ENCODE measurements around the gene PIGO. TPM values are rescaled to one million over a fixed set of nuclear protein-coding genes. Genes with fewer than 3 reads are reported as not detected.

PIGO gene
- total and polyA plus RNA-seq, 2 experiments from 2014 or later = 22.1 to 41.4 TPM

GRCh38 chr9:35048511-35048910, 47.9 kb downstream of the PIGO start:
- no peak for DNase-seq (ENCODE audit: low spot score)
- no peaks in the 10 kb centered on the region for H3K4me1 ChIP-seq (ENCODE audit: insufficient read depth)
- H3K27me3 ChIP-seq = no peaks in the 10 kb centered on the region
- H4K20me1 ChIP-seq (ENCODE audit: insufficient read depth, poor library complexity, severe bottlenecking) = no peaks in the 10 kb centered on the region
- H3K79me2 ChIP-seq = no peaks in the 10 kb centered on the region
- H3K4me2 ChIP-seq = no peak overlapping the region
- H3K4me3 ChIP-seq = no peak overlapping the region
- no peak overlapping the region for H3K27ac ChIP-seq
- whole genome bisulfite sequencing (ENCODE audit: low lambda C conversion rate, missing lambda C conversion rate) = 95% methylated on average over 6 of the region's 6 CpGs
- H3K36me3 ChIP-seq (replicated peaks; ENCODE audit: insufficient read depth, low read depth) = peaks cover 4% of the 10 kb centered on the region
- TF ChIP-seq CTCF (IDR thresholded peaks at IDR 0.05; ENCODE audit: poor library complexity) = no peak
- no peak for TF ChIP-seq EZH2 (IDR thresholded peaks at IDR 0.05; ENCODE audit: borderline replicate concordance)
- no peak for TF ChIP-seq EZH2phosphoT487 (IDR thresholded peaks at IDR 0.05; ENCODE audit: low read depth, severe bottlenecking, unreplicated experiment)
- no peak overlapping the region for H2AFZ ChIP-seq
- H3K9me2 ChIP-seq (replicated peaks; ENCODE audit: insufficient read depth) = no peaks in the 10 kb centered on the region
- H3K9me3 ChIP-seq (ENCODE audit: low read depth) = no peaks in the 10 kb centered on the region

- H3K4me1 ChIP-seq (ENCODE audit: insufficient read depth) = no peaks in the 10 kb centered on the region
- H3K4me3 ChIP-seq = no peak overlapping the region
- H4K20me1 ChIP-seq (ENCODE audit: insufficient read depth, poor library complexity, severe bottlenecking) = no peaks in the 10 kb centered on the region
- 81% methylated on average over 3 of the region's 3 CpGs for WGBS (ENCODE audit: low lambda C conversion rate, missing lambda C conversion rate)
- H3K36me3 ChIP-seq (replicated peaks; ENCODE audit: insufficient read depth, low read depth) = peaks cover 4% of the 10 kb centered on the region
- no peak overlapping the region for H2AFZ ChIP-seq
- H3K4me2 ChIP-seq = no peak overlapping the region
- H3K79me2 ChIP-seq = no peaks in the 10 kb centered on the region
- DNase-seq (ENCODE audit: low spot score) = no peak
- TF ChIP-seq EZH2phosphoT487 (IDR thresholded peaks at IDR 0.05; ENCODE audit: low read depth, severe bottlenecking, unreplicated experiment) (no peak), CTCF (IDR thresholded peaks at IDR 0.05; ENCODE audit: poor library complexity) (no peak), EZH2 (IDR thresholded peaks at IDR 0.05; ENCODE audit: borderline replicate concordance) (no peak)
- H3K9me3 ChIP-seq (ENCODE audit: low read depth) = no peaks in the 10 kb centered on the region
- no peaks in the 10 kb centered on the region for H3K9me2 ChIP-seq (replicated peaks; ENCODE audit: insufficient read depth)
- H3K27me3 ChIP-seq = no peaks in the 10 kb centered on the region
- H3K27ac ChIP-seq = no peak overlapping the region
Measured at GRCh38 chr9:35044071-35044470, 52.3 kb downstream of the PIGO start.

GRCh38 chr9:35042891-35043545, 53.4 kb downstream of the PIGO start:
- WGBS (ENCODE audit: low lambda C conversion rate, missing lambda C conversion rate) = 97% methylated on average over 6 of the region's 6 CpGs
- no peaks in the 10 kb centered on the region for H3K9me2 ChIP-seq (replicated peaks; ENCODE audit: insufficient read depth)
- no peak overlapping the region for H3K4me3 ChIP-seq
- TF ChIP-seq CTCF (IDR thresholded peaks at IDR 0.05; ENCODE audit: poor library complexity) (no peak), EZH2 (IDR thresholded peaks at IDR 0.05; ENCODE audit: borderline replicate concordance) (no peak), EZH2phosphoT487 (IDR thresholded peaks at IDR 0.05; ENCODE audit: low read depth, severe bottlenecking, unreplicated experiment) (no peak)
- H4K20me1 ChIP-seq (ENCODE audit: insufficient read depth, poor library complexity, severe bottlenecking) = no peaks in the 10 kb centered on the region
- no peak overlapping the region for H2AFZ ChIP-seq
- no peaks in the 10 kb centered on the region for H3K9me3 ChIP-seq (ENCODE audit: low read depth)
- no peaks in the 10 kb centered on the region for H3K27me3 ChIP-seq
- no peaks in the 10 kb centered on the region for H3K79me2 ChIP-seq
- H3K36me3 ChIP-seq (replicated peaks; ENCODE audit: insufficient read depth, low read depth) = no peaks in the 10 kb centered on the region
- H3K27ac ChIP-seq = no peak overlapping the region
- no peak overlapping the region for H3K4me2 ChIP-seq
- no peaks in the 10 kb centered on the region for H3K4me1 ChIP-seq (ENCODE audit: insufficient read depth)
- no peak for DNase-seq (ENCODE audit: low spot score)
